HepG2 (cell line): ENCODE results near the gene THRA. TPM values are rescaled to one million over a fixed set of nuclear protein-coding genes. Genes with fewer than 3 reads are reported as not detected.

Experiments
- HIVEP1 ChIP-seq: sonication (generic); formaldehyde crosslinking; IDR thresholded peaks from 2 replicates; pipeline ENCODE4 v1.4.0; 2020; ENCODE audit warnings: mild to moderate bottlenecking, missing genetic modification reagents
- KAT8 ChIP-seq: IDR thresholded peaks from 2 replicates; pipeline ENCODE4 v1.6.1; 2016; ENCODE audit warnings: missing genetic modification reagents, missing compliant biosample characterization
- KDM6A ChIP-seq: IDR thresholded peaks from 2 replicates; pipeline ENCODE4 v1.6.1; 2016; ENCODE audit warnings: low read depth
- MAFK ChIP-seq, 2 experiments: IDR thresholded peaks in 1 of 2; conservative IDR thresholded peaks in 1 of 2; 2 replicates each; pipeline ENCODE4 v1.6.1; 2011; ENCODE audit warnings: improper control_type of control experiment in 2 of 2, low read length in 2 of 2
- MXD4 ChIP-seq: IDR thresholded peaks from 2 replicates; pipeline ENCODE4 v1.6.1; 2016; ENCODE audit warnings: mild to moderate bottlenecking, missing biosample characterization, missing genetic modification reagents
- SP140L ChIP-seq: sonication (generic); formaldehyde crosslinking; IDR thresholded peaks from 2 replicates; pipeline ENCODE4 v1.4.0; 2020; ENCODE audit warnings: missing genetic modification reagents, borderline replicate concordance
- ZBTB7B ChIP-seq: sonication (generic); formaldehyde crosslinking; IDR thresholded peaks from 2 replicates; pipeline ENCODE4 v1.4.0; 2020; ENCODE audit warnings: missing genetic modification reagents
- ZFX ChIP-seq: sonication (generic); formaldehyde crosslinking; IDR thresholded peaks from 2 replicates; pipeline ENCODE4 v1.4.0; 2020; ENCODE audit warnings: mild to moderate bottlenecking, low read depth, missing genetic modification reagents, moderate library complexity
- ZFY ChIP-seq: sonication (generic); formaldehyde crosslinking; IDR thresholded peaks from 2 replicates; pipeline ENCODE4 v1.4.0; 2020; ENCODE audit warnings: missing genetic modification reagents
- ZNF33B ChIP-seq: sonication (generic); formaldehyde crosslinking; IDR thresholded peaks from 2 replicates; pipeline ENCODE4 v1.5.1; 2020; ENCODE audit warnings: mild to moderate bottlenecking, missing genetic modification reagents
- ZNF382 ChIP-seq: sonication (generic); formaldehyde crosslinking; IDR thresholded peaks from 2 replicates; pipeline ENCODE4 v1.5.0; 2020; ENCODE audit warnings: missing genetic modification reagents, mild to moderate bottlenecking, borderline replicate concordance
- ZNF44 ChIP-seq: sonication (generic); formaldehyde crosslinking; IDR thresholded peaks from 2 replicates; pipeline ENCODE4 v1.5.1; 2020; ENCODE audit warnings: mild to moderate bottlenecking, missing genetic modification reagents
- ZNF543 ChIP-seq: sonication (generic); formaldehyde crosslinking; IDR thresholded peaks from 2 replicates; pipeline ENCODE4 v1.4.0; 2020; ENCODE audit warnings: mild to moderate bottlenecking, missing genetic modification reagents
- ZNF549 ChIP-seq: sonication (generic); formaldehyde crosslinking; IDR thresholded peaks from 2 replicates; pipeline ENCODE4 v1.5.0; 2020; ENCODE audit warnings: missing genetic modification reagents
- ZNF878 ChIP-seq: sonication (generic); formaldehyde crosslinking; IDR thresholded peaks from 2 replicates; pipeline ENCODE4 v1.8.1; 2023; ENCODE audit warnings: mild to moderate bottlenecking, missing genetic modification reagents, moderate library complexity
- polyA plus RNA-seq, 8 experiments: library from polyadenylated mRNA; depleted of rRNA in 3 of 8; stranded (reverse) in 7 of 8; unstranded in 1 of 8; fragments of >200 nt; fragmentation: Illumina TruSeq in 4 of 8; extraction: Trizol in 4 of 8; gene quantifications; 2 replicates each; pipeline versions ENCODE4 v1.2.1 to v1.2.3, GENCODE V29; 2011 to 2016; ENCODE audit warnings: low read depth in 4 of 8, missing spikeins in 1 of 8, mixed read lengths in 1 of 8; ENCODE audit not compliant: insufficient read depth in 1 of 8
- total RNA-seq, 5 experiments: library from RNA; depleted of rRNA; stranded (reverse); fragments of >200 nt; fragmentation: Illumina TruSeq; extraction: Trizol; gene quantifications; 2 replicates each; pipeline ENCODE4 v1.2.3, GENCODE V29; 2016; ENCODE audit warnings: low read depth in 1 of 5
- TF ChIP-seq, protein P1 (sequence below): sonication (generic); formaldehyde crosslinking; IDR thresholded peaks from 2 replicates; pipeline ENCODE4 v1.4.0; 2020; ENCODE audit warnings: missing genetic modification reagents
- TF ChIP-seq, protein P2 (sequence below): sonication (generic); formaldehyde crosslinking; IDR thresholded peaks from 2 replicates; pipeline ENCODE4 v1.4.0; 2020; ENCODE audit warnings: mild to moderate bottlenecking, missing genetic modification reagents
- TF ChIP-seq, protein P3 (sequence below): sonication (generic); formaldehyde crosslinking; IDR thresholded peaks from 2 replicates; pipeline ENCODE4 v1.9.0; 2021; ENCODE audit warnings: missing genetic modification reagents, borderline replicate concordance
- TF ChIP-seq, protein P4 (sequence below): sonication (generic); formaldehyde crosslinking; IDR thresholded peaks from 2 replicates; pipeline ENCODE4 v1.4.0; 2020; ENCODE audit warnings: missing genetic modification reagents, borderline replicate concordance

THRA gene
- total and polyA plus RNA-seq, 2 of the 13 experiments (the other 11 are each of a cell fraction or from before 2014, with no cell fraction given), result 8.0 to 9.9 TPM

DNA sequence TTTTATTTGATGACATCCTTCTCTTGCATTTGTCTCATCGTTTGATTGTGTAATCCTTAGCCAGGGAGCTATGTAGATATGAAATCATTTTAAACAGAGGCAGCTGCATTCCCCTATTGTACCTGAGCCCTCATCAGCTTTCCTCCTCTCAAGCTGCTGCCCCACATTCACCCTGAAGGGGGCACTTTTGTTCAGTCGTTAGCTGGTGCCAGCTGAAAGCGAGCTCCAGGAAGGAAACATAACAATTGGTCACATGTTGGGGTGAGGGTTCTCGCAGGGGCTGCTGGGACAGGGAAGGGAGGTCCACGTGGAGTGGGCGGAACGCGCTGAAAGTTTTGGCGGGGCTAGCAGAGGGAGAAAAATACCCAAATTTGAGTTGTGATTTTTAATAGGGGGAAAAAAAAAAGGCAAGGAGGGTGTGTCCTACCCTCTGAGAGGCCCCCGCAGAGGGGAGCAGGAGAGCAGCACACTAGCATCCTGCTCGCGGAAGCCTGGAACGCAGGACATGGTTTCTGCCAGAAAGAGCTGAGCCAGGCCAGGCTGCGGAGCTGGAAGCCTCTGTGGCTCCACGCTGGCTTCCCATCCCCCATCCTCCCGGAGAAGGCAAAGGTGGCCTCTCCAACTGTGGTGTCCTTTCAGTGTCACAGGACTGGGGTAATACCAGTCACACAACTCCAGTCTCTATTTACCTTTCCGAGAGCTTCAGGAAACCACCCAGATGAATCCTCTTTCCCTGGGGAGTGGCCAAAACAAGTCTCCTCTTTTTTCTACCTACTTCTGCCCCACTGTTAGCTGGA is 50.5 kb downstream of the THRA start (continued):
- TF ChIP-seq, protein P1, sequence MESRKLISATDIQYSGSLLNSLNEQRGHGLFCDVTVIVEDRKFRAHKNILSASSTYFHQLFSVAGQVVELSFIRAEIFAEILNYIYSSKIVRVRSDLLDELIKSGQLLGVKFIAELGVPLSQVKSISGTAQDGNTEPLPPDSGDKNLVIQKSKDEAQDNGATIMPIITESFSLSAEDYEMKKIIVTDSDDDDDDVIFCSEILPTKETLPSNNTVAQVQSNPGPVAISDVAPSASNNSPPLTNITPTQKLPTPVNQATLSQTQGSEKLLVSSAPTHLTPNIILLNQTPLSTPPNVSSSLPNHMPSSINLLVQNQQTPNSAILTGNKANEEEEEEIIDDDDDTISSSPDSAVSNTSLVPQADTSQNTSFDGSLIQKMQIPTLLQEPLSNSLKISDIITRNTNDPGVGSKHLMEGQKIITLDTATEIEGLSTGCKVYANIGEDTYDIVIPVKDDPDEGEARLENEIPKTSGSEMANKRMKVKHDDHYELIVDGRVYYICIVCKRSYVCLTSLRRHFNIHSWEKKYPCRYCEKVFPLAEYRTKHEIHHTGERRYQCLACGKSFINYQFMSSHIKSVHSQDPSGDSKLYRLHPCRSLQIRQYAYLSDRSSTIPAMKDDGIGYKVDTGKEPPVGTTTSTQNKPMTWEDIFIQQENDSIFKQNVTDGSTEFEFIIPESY (CRISPR knock-in tag), result peak; percentile 65; the same call in 1 of the 2 replicates
- TF ChIP-seq KAT8 (CRISPR knock-in tag), result peak; percentile 94
- TF ChIP-seq, protein P2, sequence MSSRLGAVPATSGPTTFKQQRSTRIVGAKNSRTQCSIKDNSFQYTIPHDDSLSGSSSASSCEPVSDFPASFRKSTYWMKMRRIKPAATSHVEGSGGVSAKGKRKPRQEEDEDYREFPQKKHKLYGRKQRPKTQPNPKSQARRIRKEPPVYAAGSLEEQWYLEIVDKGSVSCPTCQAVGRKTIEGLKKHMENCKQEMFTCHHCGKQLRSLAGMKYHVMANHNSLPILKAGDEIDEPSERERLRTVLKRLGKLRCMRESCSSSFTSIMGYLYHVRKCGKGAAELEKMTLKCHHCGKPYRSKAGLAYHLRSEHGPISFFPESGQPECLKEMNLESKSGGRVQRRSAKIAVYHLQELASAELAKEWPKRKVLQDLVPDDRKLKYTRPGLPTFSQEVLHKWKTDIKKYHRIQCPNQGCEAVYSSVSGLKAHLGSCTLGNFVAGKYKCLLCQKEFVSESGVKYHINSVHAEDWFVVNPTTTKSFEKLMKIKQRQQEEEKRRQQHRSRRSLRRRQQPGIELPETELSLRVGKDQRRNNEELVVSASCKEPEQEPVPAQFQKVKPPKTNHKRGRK (CRISPR knock-in tag), result no peak
- TF ChIP-seq, protein P3, sequence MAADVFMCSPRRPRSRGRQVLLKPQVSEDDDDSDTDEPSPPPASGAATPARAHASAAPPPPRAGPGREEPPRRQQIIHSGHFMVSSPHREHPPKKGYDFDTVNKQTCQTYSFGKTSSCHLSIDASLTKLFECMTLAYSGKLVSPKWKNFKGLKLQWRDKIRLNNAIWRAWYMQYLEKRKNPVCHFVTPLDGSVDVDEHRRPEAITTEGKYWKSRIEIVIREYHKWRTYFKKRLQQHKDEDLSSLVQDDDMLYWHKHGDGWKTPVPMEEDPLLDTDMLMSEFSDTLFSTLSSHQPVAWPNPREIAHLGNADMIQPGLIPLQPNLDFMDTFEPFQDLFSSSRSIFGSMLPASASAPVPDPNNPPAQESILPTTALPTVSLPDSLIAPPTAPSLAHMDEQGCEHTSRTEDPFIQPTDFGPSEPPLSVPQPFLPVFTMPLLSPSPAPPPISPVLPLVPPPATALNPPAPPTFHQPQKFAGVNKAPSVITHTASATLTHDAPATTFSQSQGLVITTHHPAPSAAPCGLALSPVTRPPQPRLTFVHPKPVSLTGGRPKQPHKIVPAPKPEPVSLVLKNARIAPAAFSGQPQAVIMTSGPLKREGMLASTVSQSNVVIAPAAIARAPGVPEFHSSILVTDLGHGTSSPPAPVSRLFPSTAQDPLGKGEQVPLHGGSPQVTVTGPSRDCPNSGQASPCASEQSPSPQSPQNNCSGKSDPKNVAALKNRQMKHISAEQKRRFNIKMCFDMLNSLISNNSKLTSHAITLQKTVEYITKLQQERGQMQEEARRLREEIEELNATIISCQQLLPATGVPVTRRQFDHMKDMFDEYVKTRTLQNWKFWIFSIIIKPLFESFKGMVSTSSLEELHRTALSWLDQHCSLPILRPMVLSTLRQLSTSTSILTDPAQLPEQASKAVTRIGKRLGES (CRISPR knock-in tag), result no peak
- no peak for TF ChIP-seq ZNF549 (CRISPR knock-in tag)
- no peak for TF ChIP-seq MAFK (conservative IDR thresholded peaks at IDR 0.05 in 1 of 2, IDR thresholded peaks at IDR 0.05 in 1 of 2; ENCODE audit: low read length in 2 of 2)
- TF ChIP-seq ZNF382 (CRISPR knock-in tag), result no peak
- TF ChIP-seq ZNF44 (CRISPR knock-in tag), result peak; percentile 15; the same call in 1 of the 2 replicates
- TF ChIP-seq ZNF543 (CRISPR knock-in tag), result peak; percentile 76
- TF ChIP-seq HIVEP1 (CRISPR knock-in tag), result peak; percentile 86
- peak; percentile 84 for TF ChIP-seq ZFX
- no peak; the same call in 1 of the 2 replicates for TF ChIP-seq ZNF878
- peak; percentile 56 for TF ChIP-seq ZBTB7B (CRISPR knock-in tag)
- peak; percentile 73 for TF ChIP-seq ZFY (CRISPR knock-in tag)
- TF ChIP-seq KDM6A (CRISPR knock-in tag), result peak; percentile 49; the same call in 1 of the 2 replicates
- TF ChIP-seq, protein P4, sequence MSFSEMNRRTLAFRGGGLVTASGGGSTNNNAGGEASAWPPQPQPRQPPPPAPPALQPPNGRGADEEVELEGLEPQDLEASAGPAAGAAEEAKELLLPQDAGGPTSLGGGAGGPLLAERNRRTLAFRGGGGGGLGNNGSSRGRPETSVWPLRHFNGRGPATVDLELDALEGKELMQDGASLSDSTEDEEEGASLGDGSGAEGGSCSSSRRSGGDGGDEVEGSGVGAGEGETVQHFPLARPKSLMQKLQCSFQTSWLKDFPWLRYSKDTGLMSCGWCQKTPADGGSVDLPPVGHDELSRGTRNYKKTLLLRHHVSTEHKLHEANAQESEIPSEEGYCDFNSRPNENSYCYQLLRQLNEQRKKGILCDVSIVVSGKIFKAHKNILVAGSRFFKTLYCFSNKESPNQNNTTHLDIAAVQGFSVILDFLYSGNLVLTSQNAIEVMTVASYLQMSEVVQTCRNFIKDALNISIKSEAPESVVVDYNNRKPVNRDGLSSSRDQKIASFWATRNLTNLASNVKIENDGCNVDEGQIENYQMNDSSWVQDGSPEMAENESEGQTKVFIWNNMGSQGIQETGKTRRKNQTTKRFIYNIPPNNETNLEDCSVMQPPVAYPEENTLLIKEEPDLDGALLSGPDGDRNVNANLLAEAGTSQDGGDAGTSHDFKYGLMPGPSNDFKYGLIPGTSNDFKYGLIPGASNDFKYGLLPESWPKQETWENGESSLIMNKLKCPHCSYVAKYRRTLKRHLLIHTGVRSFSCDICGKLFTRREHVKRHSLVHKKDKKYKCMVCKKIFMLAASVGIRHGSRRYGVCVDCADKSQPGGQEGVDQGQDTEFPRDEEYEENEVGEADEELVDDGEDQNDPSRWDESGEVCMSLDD (CRISPR knock-in tag), result peak; percentile 94; the same call in 1 of the 2 replicates
- TF ChIP-seq MXD4 (CRISPR knock-in tag), result peak; percentile 99
- TF ChIP-seq SP140L (CRISPR knock-in tag), result no peak; the same call in 1 of the 2 replicates
- peak; percentile 44 for TF ChIP-seq ZNF33B (CRISPR knock-in tag)
